ENCODE data around the gene DUSP28. TPM values are rescaled to one million over a fixed set of nuclear protein-coding genes. Genes with fewer than 3 reads are reported as not detected.
A peak's percentile ranks its signal among the peaks of the same experiment; 100 is the strongest.

DUSP28 gene
- total and polyA plus RNA-seq, 10 of the 15 experiments (the other 5 are each of a cell fraction or from before 2014, with no cell fraction given): 2.5 to 12.5 (median 6.4) TPM

- CTCF ChIA-PET: interaction anchor here (1.5 to 11.9 kb wide), 5 partner anchors 8 to 74 kb away, joined by 6 to 196 read pairs (median 25); partner anchors contain the start of genes ANKMY1 and DUSP28
- ATAC-seq: no peak
- RAD21 ChIA-PET (ENCODE audit: unreplicated experiment): interaction anchor here (2.4 to 10.9 kb wide), 4 partner anchors 19 to 74 kb away, joined by 7 to 206 read pairs (median 30); partner anchors contain the start of genes ANKMY1, DUSP28 and RNPEPL1
- no peaks in the 10 kb centered on the region for H3K27me3 ChIP-seq (replicated peaks in 1 of 2; ENCODE audit: control insufficient read depth in 2 of 2, insufficient read depth in 2 of 2, low read length in 1 of 2)
- peaks cover 32% of the 10 kb centered on the region for H3K4me1 ChIP-seq (ENCODE audit: control insufficient read depth, insufficient read depth, low read length)
- in situ Hi-C loops (cut with MboI): no loop called here
- no peak for FAIRE-seq
- SMC1A ChIA-PET (ENCODE audit: uncharacterized antibody, unreplicated experiment): interaction anchor here (0.6 to 6.4 kb wide), 3 partner anchors 26 to 653 kb away, joined by 3 to 124 read pairs (median 13); partner anchors contain the start of genes ANKMY1 and DUSP28
- TSS peak; percentile 72 for BruUV-seq (replicated peaks)
- peaks cover 2 to 5% of the 10 kb centered on the region in 2 experiments; a peak in 3 of 4 replicates for H3K36me3 ChIP-seq (ENCODE audit: control insufficient read depth in 2 of 2, insufficient read depth in 2 of 2, low read length in 1 of 2)
- H2AFZ ChIP-seq (ENCODE audit: control insufficient read depth, low read depth, low read length): no peak overlapping the region
- no peak overlapping the region for H3K27ac ChIP-seq (ENCODE audit: control insufficient read depth, insufficient read depth)
- DNase-seq (ENCODE audit: low read depth, low spot score): no peak
- 93% methylated on average over 10 of the region's 10 CpGs for WGBS (ENCODE audit: insufficient coverage, insufficient replicate concordance, low lambda C conversion rate, missing lambda C conversion rate)
- no peaks in the 10 kb centered on the region; the same call in 2 of the 3 replicates for H3K9me3 ChIP-seq (replicated peaks; ENCODE audit: control insufficient read depth, insufficient read depth, low read length)
- H3K9ac ChIP-seq (ENCODE audit: control insufficient read depth, insufficient read depth, low read length): peak overlapping the region; percentile 84
- intact Hi-C loops (cut with micrococcal nuclease; ENCODE audit: unreplicated experiment): no loop called here
- TF ChIP-seq RELB (IDR thresholded peaks at IDR 0.05; ENCODE audit: low read depth) (no peak), SUZ12 (IDR thresholded peaks at IDR 0.05; ENCODE audit: unreplicated experiment) (no peak), ZZZ3 (IDR thresholded peaks at IDR 0.05; ENCODE audit: control insufficient read depth, insufficient read length, low read depth) (no peak), NFYB (IDR thresholded peaks at IDR 0.05; ENCODE audit: insufficient read depth, low read depth, low read length) (no peak), PRDM15 (CRISPR knock-in tag; IDR thresholded peaks at IDR 0.05) (no peak), TCF3 (IDR thresholded peaks at IDR 0.05; ENCODE audit: borderline replicate concordance, insufficient read depth, low read depth, low read length) (no peak), EED (IDR thresholded peaks at IDR 0.05; ENCODE audit: low read depth) (no peak), IKZF2 (IDR thresholded peaks at IDR 0.05) (no peak), GABPA (IDR thresholded peaks at IDR 0.05; ENCODE audit: low read depth) (no peak), IRF5 (IDR thresholded peaks at IDR 0.05; ENCODE audit: borderline replicate concordance) (no peak), CHD2 (IDR thresholded peaks at IDR 0.05; ENCODE audit: borderline replicate concordance, low read depth, low read length) (no peak), NFIC (IDR thresholded peaks at IDR 0.05; ENCODE audit: low read depth, low read length) (no peak), SMAD5 (IDR thresholded peaks at IDR 0.05; ENCODE audit: low read depth) (no peak), CREB1 (IDR thresholded peaks at IDR 0.05; ENCODE audit: low read depth) (no peak), STAT3 (IDR thresholded peaks at IDR 0.05; ENCODE audit: low read depth, low read length) (no peak)
- POLR2A ChIA-PET: interaction anchor here (3.0 to 6.7 kb wide), 2 partner anchors 24 to 74 kb away, joined by 9 to 233 read pairs; partner anchors contain the start of gene DUSP28
- H4K20me1 ChIP-seq (ENCODE audit: control insufficient read depth, insufficient read depth): no peaks in the 10 kb centered on the region; the same call in 1 of the 2 replicates
- H3K4me3 ChIP-seq: peak overlapping the region; percentile 95
- H3K4me2 ChIP-seq (ENCODE audit: control insufficient read depth, insufficient read depth): peak overlapping the region; percentile 56
- H3K79me2 ChIP-seq (ENCODE audit: control insufficient read depth, insufficient read depth, low read length): peaks cover 46% of the 10 kb centered on the region
These were observed 28.0 kb downstream of the DUSP28 start for GRCh38 chr2:240588006-240588655.
